ENCODE data around the gene MRC2.

- TF ChIP-seq CTCF (IDR thresholded peaks at IDR 0.05) (no peak), POLR2A (IDR thresholded peaks at IDR 0.05) (no peak)
Measured at GRCh38 chr17:62591333-62591732, 36.1 kb upstream of the MRC2 start.
